Endothelial cell of umbilical vein (primary cell): Measurements from ENCODE around the gene GMCL1. TPM values are rescaled to one million over a fixed set of nuclear protein-coding genes. Genes with fewer than 3 reads are reported as not detected.

Source experiments
- BruUV-seq: library from RNA; stranded (reverse); fragments of 400-500 nt; replicated peaks from 2 replicates; lab custom pipeline; 2021; lab: Mats Ljungman, UMichigan
- CTCF ChIA-PET: fragments of 300-600, 350-600 bp; sonication (Branson Sonifier 250); formaldehyde crosslinking; loops from one replicate; lab custom pipeline; 2021; ENCODE audit warnings: antibody characterized with exemption, inconsistent platforms; lab: Charles Lee
- POLR2A ChIA-PET: fragments of 300-600, 350-600 bp; sonication (Branson Sonifier 250); formaldehyde crosslinking; loops from one replicate; lab custom pipeline; 2021; ENCODE audit warnings: antibody characterized with exemption, inconsistent platforms; lab: Charles Lee
- DNase-seq: peaks from one replicate; pipeline ENCODE4 v3.0.0-alpha.2; 2011; ENCODE audit warnings: low read depth, low spot score
- FAIRE-seq: peaks from 2 replicates; lab custom pipeline; 2011; peaks lifted over from hg19 to GRCh38; lab: Jason Lieb, UNC
- H2AFZ ChIP-seq: 2 replicates; pipeline ENCODE4 v1.6.0; 2012; ENCODE audit warnings: low read depth, low read length, control low read depth, inconsistent platforms
- H3K27ac ChIP-seq: 2 replicates; pipeline ENCODE4 v1.5.1; 2011; ENCODE audit warnings: low read depth, mild to moderate bottlenecking, control low read depth, low read length, moderate library complexity; ENCODE audit not compliant: insufficient read depth
- H3K27me3 ChIP-seq, 2 experiments: 2 replicates each; pipeline versions ENCODE4 v1.6.0 to v1.6.1; 2011; ENCODE audit warnings: low read length in 2 of 2, mixed read lengths in 1 of 2; ENCODE audit not compliant: control insufficient read depth in 2 of 2, insufficient read depth in 2 of 2
- H3K36me3 ChIP-seq, 2 experiments: 2 replicates in 1 of 2; 3 replicates in 1 of 2; pipeline ENCODE4 v1.5.1; 2011; ENCODE audit warnings: low read length in 2 of 2, mild to moderate bottlenecking in 1 of 2, moderate library complexity in 1 of 2; ENCODE audit not compliant: control insufficient read depth in 2 of 2, insufficient read depth in 2 of 2; ENCODE audit errors: extremely low read depth in 1 of 2
- H3K4me1 ChIP-seq: 3 replicates; pipeline ENCODE4 v1.5.1; 2011; ENCODE audit warnings: mild to moderate bottlenecking, low read length; ENCODE audit not compliant: control insufficient read depth, insufficient read depth; ENCODE audit errors: extremely low read depth
- H3K4me2 ChIP-seq: 2 replicates; pipeline ENCODE4 v1.6.1; 2011; ENCODE audit warnings: low read length, control low read depth, mixed read lengths; ENCODE audit not compliant: insufficient read depth
- H3K4me3 ChIP-seq, 3 experiments: fragments of 200-600 bp in 1 of 3; sonication (generic), shearing (Covaris generic) in 1 of 3; replicated peaks in 1 of 3; 2 replicates each; pipeline ENCODE4 v1.5.1; 2011 to 2016; ENCODE audit warnings: control low read depth in 3 of 3, low read length in 3 of 3, mild to moderate bottlenecking in 2 of 3, inconsistent platforms in 1 of 3, low read depth in 1 of 3, moderate library complexity in 1 of 3; ENCODE audit not compliant: insufficient read depth in 1 of 3
- H3K79me2 ChIP-seq: 2 replicates; pipeline ENCODE4 v1.6.0; 2012; ENCODE audit warnings: low read length, inconsistent platforms; ENCODE audit not compliant: control insufficient read depth, insufficient read depth
- H3K9ac ChIP-seq: replicated peaks from 2 replicates; pipeline ENCODE3; 2011; ENCODE audit warnings: low read length, control low read depth; ENCODE audit not compliant: insufficient read depth; ENCODE audit errors: extremely low read depth
- H3K9me1 ChIP-seq: replicated peaks from 3 replicates; pipeline ENCODE4 v1.6.0; 2011; ENCODE audit warnings: mild to moderate bottlenecking, low read length; ENCODE audit not compliant: control insufficient read depth, insufficient read depth; ENCODE audit errors: extremely low read depth
- H3K9me3 ChIP-seq: replicated peaks from 2 replicates; pipeline ENCODE4 v1.5.1; 2012; ENCODE audit warnings: low read length, inconsistent platforms; ENCODE audit not compliant: control insufficient read depth, insufficient read depth
- H4K20me1 ChIP-seq: replicated peaks from 2 replicates; pipeline ENCODE3; 2011; ENCODE audit warnings: mild to moderate bottlenecking, low read length; ENCODE audit not compliant: control insufficient read depth, insufficient read depth; ENCODE audit errors: extremely low read depth
- CTCF ChIP-seq, 2 donors: IDR thresholded peaks; 1 replicate in 1 of 2; 2 replicates in 1 of 2; pipeline ENCODE4 v1.5.1; 2011; ENCODE audit warnings: low read length in 2 of 2, mild to moderate bottlenecking in 2 of 2, moderate library complexity in 2 of 2, control low read depth in 1 of 2, inconsistent platforms in 1 of 2, low read depth in 1 of 2; ENCODE audit not compliant: insufficient read depth in 1 of 2; ENCODE audit errors: extremely low read depth in 1 of 2
- EZH2 ChIP-seq: IDR thresholded peaks from 2 replicates; pipeline ENCODE4 v1.6.1; 2012; ENCODE audit warnings: borderline replicate concordance, low read depth, mild to moderate bottlenecking, moderate library complexity, low read length, inconsistent platforms; ENCODE audit not compliant: severe bottlenecking
- FOS ChIP-seq: IDR thresholded peaks from 2 replicates; pipeline ENCODE4 v1.6.1; 2011; ENCODE audit warnings: mild to moderate bottlenecking, low read length, moderate library complexity, borderline replicate concordance; ENCODE audit not compliant: insufficient read depth
- GATA2 ChIP-seq: IDR thresholded peaks from 2 replicates; pipeline ENCODE4 v1.7.0; 2011; ENCODE audit warnings: low read depth, mild to moderate bottlenecking, moderate library complexity, mixed read lengths, low read length; ENCODE audit not compliant: insufficient read length, insufficient read depth
- JUN ChIP-seq: IDR thresholded peaks from 2 replicates; pipeline ENCODE4 v1.6.1; 2011; ENCODE audit warnings: borderline replicate concordance, low read depth; ENCODE audit not compliant: insufficient read length, insufficient read depth
- MAX ChIP-seq: IDR thresholded peaks from 2 replicates; pipeline ENCODE4 v1.6.1; 2011; ENCODE audit not compliant: insufficient read depth, insufficient read length
- MYC ChIP-seq: IDR thresholded peaks from one replicate; pipeline ENCODE4 v1.6.1; 2011; ENCODE audit warnings: mild to moderate bottlenecking, low read depth, low read length
- POLR2A ChIP-seq: IDR thresholded peaks from 2 replicates; pipeline ENCODE4 v1.6.1; 2012; ENCODE audit warnings: low read depth, mild to moderate bottlenecking, control low read depth, low read length
- dilution Hi-C: fragments of 300-500 bp; cut with MboI; formaldehyde crosslinking; loops from one replicate; pipeline ENCODE4 v1.15.0; 2019; ENCODE audit warnings: low sequenced_read_pairs; ENCODE audit not compliant: extremely low pct_ligation_motif_present
- intact Hi-C: fragments of 100-400 bp; cut with micrococcal nuclease; formaldehyde crosslinking; loops from one replicate; pipeline ENCODE4 v1.10.0; 2022
- polyA plus RNA-seq, 4 experiments: library from polyadenylated mRNA; depleted of rRNA in 3 of 4; stranded (reverse) in 3 of 4; unstranded in 1 of 4; fragments of >200 nt; gene quantifications; 2 replicates each; pipeline versions ENCODE4 v1.2.1 to v1.2.3, GENCODE V29; 2011 to 2012; ENCODE audit warnings: missing spikeins in 1 of 4
- total RNA-seq: library from RNA; stranded (reverse); gene quantifications from 2 replicates; pipeline ENCODE4 v1.2.3, GENCODE V29; 2021

GMCL1 gene
- total and polyA plus RNA-seq, 2 donors (not counting 3 experiments of a cell fraction or from before 2014, with no cell fraction given) = 4.2 to 14.6 TPM

- H3K4me3 ChIP-seq = no peak overlapping the region
- FAIRE-seq (no peak), DNase-seq (no peak)
- TF ChIP-seq EZH2 (no peak), GATA2 (no peak), POLR2A (no peak), MAX (no peak), FOS (no peak), MYC (no peak), JUN (no peak), CTCF (IDR thresholded peaks at IDR 0.05; ENCODE audit: extremely low read depth in 1 of 2, insufficient read depth in 1 of 2, low read depth in 1 of 2, low read length in 2 of 2) (no peak)
- no TSS peak for BruUV-seq
- H3K27me3 ChIP-seq = no peaks in the 10 kb centered on the region
- no peaks in the 10 kb centered on the region for H3K9me3 ChIP-seq
- ChIA-PET POLR2A (no interaction called here), CTCF (interaction anchor here (0.9 to 3.3 kb wide), 5 partner anchors 9 to 65 kb away, joined by 3 to 18 read pairs (median 3); no protein-coding TSS in a partner anchor)
- H3K79me2 ChIP-seq = no peaks in the 10 kb centered on the region
- H2AFZ ChIP-seq = no peak overlapping the region
- no peak overlapping the region for H3K4me2 ChIP-seq
- H3K9me1 ChIP-seq = no peaks in the 10 kb centered on the region
- H3K9ac ChIP-seq = no peak overlapping the region
- peaks cover 0 to 3% of the 10 kb centered on the region in 2 experiments for H3K36me3 ChIP-seq
- intact Hi-C loops (no loop called here), dilution Hi-C loops (no loop called here)
- H4K20me1 ChIP-seq = no peaks in the 10 kb centered on the region
- no peaks in the 10 kb centered on the region for H3K4me1 ChIP-seq
- H3K27ac ChIP-seq = no peak overlapping the region
Measured at GRCh38 chr2:69789772-69790600, 39.5 kb upstream of the GMCL1 start.
